Measurements from ENCODE around the gene SPAG7.

DNA sequence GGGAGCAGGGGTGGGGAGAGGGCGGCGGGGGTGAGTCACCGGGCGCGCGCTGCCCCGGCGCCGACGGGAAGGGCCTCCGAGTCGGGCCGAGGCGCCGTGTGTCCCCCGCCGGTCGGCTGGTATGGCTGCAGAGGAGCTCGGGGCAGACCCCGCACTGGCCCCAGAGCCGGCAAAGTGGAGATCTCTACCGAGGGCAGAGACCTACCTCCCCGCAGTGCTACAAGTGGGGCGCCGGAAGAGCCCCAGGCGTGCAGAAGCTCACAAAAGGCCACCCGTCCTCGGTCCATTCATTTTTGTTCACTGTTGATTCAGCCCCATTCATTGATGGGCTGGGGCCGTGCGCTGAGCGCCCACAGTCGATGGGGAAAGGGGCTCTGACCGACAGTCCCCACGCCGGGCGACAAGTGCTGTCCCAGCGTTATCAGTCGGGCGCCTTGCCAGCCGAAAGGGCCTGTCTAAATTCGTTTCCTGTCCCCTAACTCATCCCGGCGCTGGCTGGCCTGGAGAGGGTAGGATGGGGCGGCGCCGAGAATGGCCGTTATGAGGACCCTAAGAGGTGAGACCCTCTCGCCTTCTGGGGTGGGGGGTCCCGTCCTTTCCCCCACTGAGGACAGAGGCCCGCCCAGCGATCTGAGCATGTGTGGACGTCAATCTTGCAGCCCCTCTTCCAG lies 17.4 kb downstream of the SPAG7 start:
- TF ChIP-seq, protein P1, sequence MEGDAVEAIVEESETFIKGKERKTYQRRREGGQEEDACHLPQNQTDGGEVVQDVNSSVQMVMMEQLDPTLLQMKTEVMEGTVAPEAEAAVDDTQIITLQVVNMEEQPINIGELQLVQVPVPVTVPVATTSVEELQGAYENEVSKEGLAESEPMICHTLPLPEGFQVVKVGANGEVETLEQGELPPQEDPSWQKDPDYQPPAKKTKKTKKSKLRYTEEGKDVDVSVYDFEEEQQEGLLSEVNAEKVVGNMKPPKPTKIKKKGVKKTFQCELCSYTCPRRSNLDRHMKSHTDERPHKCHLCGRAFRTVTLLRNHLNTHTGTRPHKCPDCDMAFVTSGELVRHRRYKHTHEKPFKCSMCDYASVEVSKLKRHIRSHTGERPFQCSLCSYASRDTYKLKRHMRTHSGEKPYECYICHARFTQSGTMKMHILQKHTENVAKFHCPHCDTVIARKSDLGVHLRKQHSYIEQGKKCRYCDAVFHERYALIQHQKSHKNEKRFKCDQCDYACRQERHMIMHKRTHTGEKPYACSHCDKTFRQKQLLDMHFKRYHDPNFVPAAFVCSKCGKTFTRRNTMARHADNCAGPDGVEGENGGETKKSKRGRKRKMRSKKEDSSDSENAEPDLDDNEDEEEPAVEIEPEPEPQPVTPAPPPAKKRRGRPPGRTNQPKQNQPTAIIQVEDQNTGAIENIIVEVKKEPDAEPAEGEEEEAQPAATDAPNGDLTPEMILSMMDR (IDR thresholded peaks at IDR 0.05), result no peak
- no peak for TF ChIP-seq POLR2A (IDR thresholded peaks at IDR 0.05)
